ENCODE results near the gene PKHD1.

The PKHD1 gene

GRCh38 chr6:51901766-51902764 is 185.3 kb downstream of the PKHD1 start:
- DNase-seq (ENCODE audit: low spot score): no peak
- in situ Hi-C loops (cut with MboI; ENCODE audit: low pct_unique_long_range_greater_than_20kb, low sequenced_read_pairs, unreplicated experiment): no loop called here
- TF ChIP-seq, protein P1, sequence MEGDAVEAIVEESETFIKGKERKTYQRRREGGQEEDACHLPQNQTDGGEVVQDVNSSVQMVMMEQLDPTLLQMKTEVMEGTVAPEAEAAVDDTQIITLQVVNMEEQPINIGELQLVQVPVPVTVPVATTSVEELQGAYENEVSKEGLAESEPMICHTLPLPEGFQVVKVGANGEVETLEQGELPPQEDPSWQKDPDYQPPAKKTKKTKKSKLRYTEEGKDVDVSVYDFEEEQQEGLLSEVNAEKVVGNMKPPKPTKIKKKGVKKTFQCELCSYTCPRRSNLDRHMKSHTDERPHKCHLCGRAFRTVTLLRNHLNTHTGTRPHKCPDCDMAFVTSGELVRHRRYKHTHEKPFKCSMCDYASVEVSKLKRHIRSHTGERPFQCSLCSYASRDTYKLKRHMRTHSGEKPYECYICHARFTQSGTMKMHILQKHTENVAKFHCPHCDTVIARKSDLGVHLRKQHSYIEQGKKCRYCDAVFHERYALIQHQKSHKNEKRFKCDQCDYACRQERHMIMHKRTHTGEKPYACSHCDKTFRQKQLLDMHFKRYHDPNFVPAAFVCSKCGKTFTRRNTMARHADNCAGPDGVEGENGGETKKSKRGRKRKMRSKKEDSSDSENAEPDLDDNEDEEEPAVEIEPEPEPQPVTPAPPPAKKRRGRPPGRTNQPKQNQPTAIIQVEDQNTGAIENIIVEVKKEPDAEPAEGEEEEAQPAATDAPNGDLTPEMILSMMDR (IDR thresholded peaks at IDR 0.05; ENCODE audit: extremely low read depth, insufficient read depth, missing control alignments): no peak

DNA sequence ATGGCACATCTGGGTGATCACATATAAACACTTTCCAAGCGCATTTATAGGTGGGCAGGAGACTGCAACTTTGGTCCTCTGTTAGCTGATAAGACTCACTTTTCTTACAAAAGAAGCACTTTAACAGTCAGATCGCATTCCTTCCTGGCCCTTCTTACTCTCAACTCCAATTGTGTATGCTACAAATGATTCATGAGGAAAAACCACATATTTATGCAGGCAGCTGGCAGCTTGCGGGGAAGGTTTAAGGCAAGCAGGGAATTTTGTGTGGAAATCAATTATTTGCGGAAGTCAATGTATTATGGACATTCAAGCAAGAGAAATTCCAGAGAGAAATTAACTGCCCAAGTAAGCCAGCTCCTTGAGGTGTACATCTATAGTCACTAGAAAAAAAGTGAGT is 194.0 kb downstream of the PKHD1 start:
- TF ChIP-seq, protein P1 (IDR thresholded peaks at IDR 0.05; ENCODE audit: extremely low read depth, insufficient read depth, missing control alignments): no peak
- no peak for DNase-seq (ENCODE audit: low spot score)
- in situ Hi-C loops (cut with MboI; ENCODE audit: low pct_unique_long_range_greater_than_20kb, low sequenced_read_pairs, unreplicated experiment): no loop called here

DNA sequence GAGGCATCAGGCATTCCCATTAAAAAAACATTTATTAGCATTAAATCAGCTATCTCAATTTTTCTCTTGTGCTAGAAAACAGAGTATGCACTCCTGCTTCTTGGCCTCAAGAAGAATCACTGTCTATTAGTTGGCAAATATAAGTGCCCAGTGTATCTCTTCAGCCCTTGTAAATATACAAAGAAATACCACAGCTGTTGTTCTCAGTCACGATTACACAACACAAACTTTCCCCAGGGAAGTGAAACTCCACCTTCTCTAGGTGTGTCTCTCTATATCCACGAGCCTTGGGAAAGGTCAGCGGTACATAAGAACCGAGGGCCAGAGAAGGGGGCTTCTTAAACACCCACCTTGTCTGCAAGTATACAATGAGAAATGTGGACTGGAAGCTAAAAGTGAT is 194.7 kb downstream of the PKHD1 start:
- DNase-seq (ENCODE audit: low spot score): no peak
- in situ Hi-C loops (cut with MboI; ENCODE audit: low pct_unique_long_range_greater_than_20kb, low sequenced_read_pairs, unreplicated experiment): no loop called here
- TF ChIP-seq, protein P1 (IDR thresholded peaks at IDR 0.05; ENCODE audit: extremely low read depth, insufficient read depth, missing control alignments): no peak

GRCh38 chr6:51892339-51892738 is 195.1 kb downstream of the PKHD1 start:
- in situ Hi-C loops (cut with MboI; ENCODE audit: low pct_unique_long_range_greater_than_20kb, low sequenced_read_pairs, unreplicated experiment): no loop called here
- no peak for DNase-seq (ENCODE audit: low spot score)
- TF ChIP-seq, protein P1 (IDR thresholded peaks at IDR 0.05; ENCODE audit: extremely low read depth, insufficient read depth, missing control alignments): no peak

DNA sequence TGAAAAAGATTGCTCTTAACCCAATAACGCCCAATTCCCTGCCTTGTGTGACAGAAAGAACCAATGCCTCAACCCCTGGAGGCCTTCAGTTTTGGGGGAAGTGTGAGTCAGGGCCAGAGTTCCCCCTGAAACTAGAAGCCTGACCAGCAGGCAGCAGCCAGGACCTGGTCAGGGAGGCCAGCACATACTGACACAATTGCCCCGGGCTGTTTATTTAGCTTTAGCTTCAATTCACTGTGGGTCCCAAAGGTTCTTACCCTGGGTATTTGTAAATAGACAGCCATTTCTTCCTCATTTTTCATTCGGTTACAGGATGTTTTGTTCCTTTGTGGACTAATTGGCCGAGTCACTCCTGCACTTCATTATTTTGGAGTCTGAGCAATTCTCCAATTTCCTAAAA is 195.6 kb downstream of the PKHD1 start:
- TF ChIP-seq, protein P1 (IDR thresholded peaks at IDR 0.05; ENCODE audit: extremely low read depth, insufficient read depth, missing control alignments): no peak
- in situ Hi-C loops (cut with MboI; ENCODE audit: low pct_unique_long_range_greater_than_20kb, low sequenced_read_pairs, unreplicated experiment): no loop called here
- DNase-seq (ENCODE audit: low spot score): no peak

GRCh38 chr6:51887859-51888258 is 199.6 kb downstream of the PKHD1 start:
- TF ChIP-seq, protein P1 (IDR thresholded peaks at IDR 0.05; ENCODE audit: extremely low read depth, insufficient read depth, missing control alignments): no peak
- DNase-seq (ENCODE audit: low spot score): no peak
- in situ Hi-C loops (cut with MboI; ENCODE audit: low pct_unique_long_range_greater_than_20kb, low sequenced_read_pairs, unreplicated experiment): no loop called here
